HepG2 (cell line): ENCODE measurements around the gene ADAD2. TPM values are rescaled to one million over a fixed set of nuclear protein-coding genes. Genes with fewer than 3 reads are reported as not detected.
A peak's percentile ranks its signal among the peaks of the same experiment; 100 is the strongest.

Source experiments
- GABPA ChIP-seq, 2 experiments: IDR thresholded peaks; 2 replicates each; pipeline ENCODE4 v1.6.1; 2011 to 2016; ENCODE audit warnings: low read depth in 2 of 2, low read length in 1 of 2, missing biosample characterization in 1 of 2, missing genetic modification characterization in 1 of 2
- HOXA5 ChIP-seq: sonication (generic); formaldehyde crosslinking; IDR thresholded peaks from 2 replicates; pipeline ENCODE4 v1.4.0; 2020; ENCODE audit warnings: missing genetic modification reagents
- JUND ChIP-seq: sonication (generic); formaldehyde crosslinking; IDR thresholded peaks from 2 replicates; pipeline ENCODE4 v1.8.0; 2022; ENCODE audit warnings: mild to moderate bottlenecking, missing genetic modification reagents
- MXD4 ChIP-seq: IDR thresholded peaks from 2 replicates; pipeline ENCODE4 v1.6.1; 2016; ENCODE audit warnings: mild to moderate bottlenecking, missing biosample characterization, missing genetic modification reagents
- SP1 ChIP-seq, 2 experiments: fragments of 450-650 bp in 1 of 2; sonication (generic) in 1 of 2; formaldehyde crosslinking in 1 of 2; IDR thresholded peaks; 2 replicates each; pipeline versions ENCODE4 v1.4.0 to v1.6.1; 2016 to 2020; ENCODE audit warnings: missing genetic modification reagents in 1 of 2
- SP4 ChIP-seq: sonication (generic); formaldehyde crosslinking; IDR thresholded peaks from 2 replicates; pipeline ENCODE4 v1.8.1; 2023; ENCODE audit warnings: mild to moderate bottlenecking, missing genetic modification reagents
- ZNF383 ChIP-seq: sonication (generic); formaldehyde crosslinking; IDR thresholded peaks from 2 replicates; pipeline ENCODE4 v1.4.0; 2020; ENCODE audit warnings: missing genetic modification reagents, mild to moderate bottlenecking, borderline replicate concordance
- ZNF496 ChIP-seq: sonication (generic); formaldehyde crosslinking; IDR thresholded peaks from 2 replicates; pipeline ENCODE4 v1.8.1; 2023; ENCODE audit warnings: mild to moderate bottlenecking, moderate library complexity, missing genetic modification reagents; ENCODE audit not compliant: insufficient replicate concordance
- ZNF558 ChIP-seq: sonication (generic); formaldehyde crosslinking; IDR thresholded peaks from 2 replicates; pipeline ENCODE4 v1.9.0; 2022; ENCODE audit warnings: mild to moderate bottlenecking, missing genetic modification reagents, borderline replicate concordance
- ZNF564 ChIP-seq: sonication (generic); formaldehyde crosslinking; IDR thresholded peaks from 2 replicates; pipeline ENCODE4 v1.8.1; 2023; ENCODE audit warnings: mild to moderate bottlenecking, missing genetic modification reagents
- ZNF605 ChIP-seq: sonication (generic); formaldehyde crosslinking; IDR thresholded peaks from 2 replicates; pipeline ENCODE4 v1.8.0; 2022; ENCODE audit warnings: mild to moderate bottlenecking, missing genetic modification reagents
- ZNF615 ChIP-seq: sonication (generic); formaldehyde crosslinking; IDR thresholded peaks from 2 replicates; pipeline ENCODE4 v1.5.0; 2020; ENCODE audit warnings: mild to moderate bottlenecking, missing genetic modification reagents, borderline replicate concordance
- ZNF775 ChIP-seq: sonication (generic); formaldehyde crosslinking; IDR thresholded peaks from 2 replicates; pipeline ENCODE4 v1.4.0; 2020; ENCODE audit warnings: missing genetic modification reagents, mild to moderate bottlenecking, moderate library complexity, borderline replicate concordance
- ZNF788 ChIP-seq: sonication (generic); formaldehyde crosslinking; IDR thresholded peaks from 2 replicates; pipeline ENCODE4 v1.5.0; 2020; ENCODE audit warnings: mild to moderate bottlenecking, missing genetic modification reagents, borderline replicate concordance
- ZNF878 ChIP-seq: sonication (generic); formaldehyde crosslinking; IDR thresholded peaks from 2 replicates; pipeline ENCODE4 v1.8.1; 2023; ENCODE audit warnings: mild to moderate bottlenecking, missing genetic modification reagents, moderate library complexity
- polyA plus RNA-seq, 8 experiments: library from polyadenylated mRNA; depleted of rRNA in 3 of 8; stranded (reverse) in 7 of 8; unstranded in 1 of 8; fragments of >200 nt; fragmentation: Illumina TruSeq in 4 of 8; extraction: Trizol in 4 of 8; gene quantifications; 2 replicates each; pipeline versions ENCODE4 v1.2.1 to v1.2.3, GENCODE V29; 2011 to 2016; ENCODE audit warnings: low read depth in 4 of 8, missing spikeins in 1 of 8, mixed read lengths in 1 of 8; ENCODE audit not compliant: insufficient read depth in 1 of 8
- total RNA-seq, 5 experiments: library from RNA; depleted of rRNA; stranded (reverse); fragments of >200 nt; fragmentation: Illumina TruSeq; extraction: Trizol; gene quantifications; 2 replicates each; pipeline ENCODE4 v1.2.3, GENCODE V29; 2016; ENCODE audit warnings: low read depth in 1 of 5
- TF ChIP-seq, protein P1 (sequence below): sonication (generic); formaldehyde crosslinking; IDR thresholded peaks from 2 replicates; pipeline ENCODE4 v1.4.0; 2020; ENCODE audit warnings: missing genetic modification reagents, borderline replicate concordance
- TF ChIP-seq, protein P2 (sequence below): sonication (generic); formaldehyde crosslinking; IDR thresholded peaks from 2 replicates; pipeline ENCODE4 v1.4.0; 2020; ENCODE audit warnings: low read depth, mild to moderate bottlenecking, missing genetic modification reagents
- TF ChIP-seq, protein P3 (sequence below): sonication (generic); formaldehyde crosslinking; IDR thresholded peaks from 2 replicates; pipeline ENCODE4 v1.5.0; 2020; ENCODE audit warnings: missing genetic modification reagents
- TF ChIP-seq, protein P4 (sequence below): fragments of 450-650 bp; IDR thresholded peaks from 2 replicates; pipeline ENCODE4 v1.6.1; 2017

ADAD2 gene
- total and polyA plus RNA-seq, 2 of the 13 experiments (the other 11 are each of a cell fraction or from before 2014, with no cell fraction given) = not detected

DNA sequence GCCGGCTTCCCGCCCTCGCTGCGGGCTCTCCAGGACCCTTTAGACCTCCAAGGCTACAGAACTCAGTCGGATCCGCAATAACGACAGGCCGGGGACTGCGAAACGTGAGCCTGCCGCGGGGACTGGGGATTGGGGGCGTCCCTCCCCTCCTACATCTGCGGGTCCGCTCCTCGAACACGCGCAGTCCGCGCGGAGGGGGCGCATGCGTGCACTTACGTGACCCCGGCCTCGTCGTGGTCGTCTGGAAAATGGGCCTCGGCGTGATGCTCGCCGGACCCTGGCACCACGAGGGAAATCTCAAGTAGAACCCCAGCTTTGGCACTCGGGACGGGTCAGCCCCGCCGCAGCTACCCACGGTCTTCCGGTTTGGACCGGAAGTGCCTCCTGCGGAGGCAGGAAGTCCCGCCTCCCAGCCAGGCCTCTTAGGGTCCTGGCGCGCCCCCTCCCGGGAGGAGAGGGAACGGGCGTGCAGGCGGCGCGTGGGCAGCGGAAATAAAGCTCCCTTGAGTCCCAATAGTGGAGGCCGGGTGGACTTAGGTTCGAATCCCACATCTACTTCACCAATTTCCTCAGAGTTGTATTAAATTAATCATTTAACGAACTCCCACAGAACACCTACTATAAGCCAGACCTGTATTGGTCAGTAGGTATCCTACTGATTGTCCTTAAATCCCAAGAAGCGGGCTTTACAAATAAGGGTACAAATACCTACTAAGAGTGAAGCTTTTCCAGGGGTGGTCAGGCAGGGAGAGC lies 4.1 kb upstream of the ADAD2 start, which contains the start of gene TAF1C (continued):
- TF ChIP-seq SP1 (IDR thresholded peaks at IDR 0.05) = no peak
- TF ChIP-seq SP1 (CRISPR knock-in tag; IDR thresholded peaks at IDR 0.05) = no peak
- TF ChIP-seq MXD4 (CRISPR knock-in tag) = peak; percentile 93
- TF ChIP-seq ZNF383 (CRISPR knock-in tag) = 0 out of 2 replicates have a peak, but pooled peaks have one; percentile 33
- TF ChIP-seq ZNF564 (CRISPR knock-in tag) = no peak
- TF ChIP-seq HOXA5 (CRISPR knock-in tag) = peak; percentile 95
- peak; percentile 82; the same call in 1 of the 2 replicates for TF ChIP-seq ZNF788 (CRISPR knock-in tag)
- TF ChIP-seq, protein P1, sequence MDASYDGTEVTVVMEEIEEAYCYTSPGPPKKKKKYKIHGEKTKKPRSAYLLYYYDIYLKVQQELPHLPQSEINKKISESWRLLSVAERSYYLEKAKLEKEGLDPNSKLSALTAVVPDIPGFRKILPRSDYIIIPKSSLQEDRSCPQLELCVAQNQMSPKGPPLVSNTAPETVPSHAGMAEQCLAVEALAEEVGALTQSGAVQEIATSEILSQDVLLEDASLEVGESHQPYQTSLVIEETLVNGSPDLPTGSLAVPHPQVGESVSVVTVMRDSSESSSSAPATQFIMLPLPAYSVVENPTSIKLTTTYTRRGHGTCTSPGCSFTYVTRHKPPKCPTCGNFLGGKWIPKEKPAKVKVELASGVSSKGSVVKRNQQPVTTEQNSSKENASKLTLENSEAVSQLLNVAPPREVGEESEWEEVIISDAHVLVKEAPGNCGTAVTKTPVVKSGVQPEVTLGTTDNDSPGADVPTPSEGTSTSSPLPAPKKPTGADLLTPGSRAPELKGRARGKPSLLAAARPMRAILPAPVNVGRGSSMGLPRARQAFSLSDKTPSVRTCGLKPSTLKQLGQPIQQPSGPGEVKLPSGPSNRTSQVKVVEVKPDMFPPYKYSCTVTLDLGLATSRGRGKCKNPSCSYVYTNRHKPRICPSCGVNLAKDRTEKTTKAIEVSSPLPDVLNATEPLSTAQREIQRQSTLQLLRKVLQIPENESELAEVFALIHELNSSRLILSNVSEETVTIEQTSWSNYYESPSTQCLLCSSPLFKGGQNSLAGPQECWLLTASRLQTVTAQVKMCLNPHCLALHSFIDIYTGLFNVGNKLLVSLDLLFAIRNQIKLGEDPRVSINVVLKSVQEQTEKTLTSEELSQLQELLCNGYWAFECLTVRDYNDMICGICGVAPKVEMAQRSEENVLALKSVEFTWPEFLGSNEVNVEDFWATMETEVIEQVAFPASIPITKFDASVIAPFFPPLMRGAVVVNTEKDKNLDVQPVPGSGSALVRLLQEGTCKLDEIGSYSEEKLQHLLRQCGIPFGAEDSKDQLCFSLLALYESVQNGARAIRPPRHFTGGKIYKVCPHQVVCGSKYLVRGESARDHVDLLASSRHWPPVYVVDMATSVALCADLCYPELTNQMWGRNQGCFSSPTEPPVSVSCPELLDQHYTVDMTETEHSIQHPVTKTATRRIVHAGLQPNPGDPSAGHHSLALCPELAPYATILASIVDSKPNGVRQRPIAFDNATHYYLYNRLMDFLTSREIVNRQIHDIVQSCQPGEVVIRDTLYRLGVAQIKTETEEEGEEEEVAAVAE = peak; percentile 54; the same call in 1 of the 2 replicates
- TF ChIP-seq ZNF496 (CRISPR knock-in tag) = no peak
- 0 out of 2 replicates have a peak, but pooled peaks have one; percentile 76 for TF ChIP-seq ZNF615
- 0 out of 2 replicates have a peak, but pooled peaks have one; percentile 29 for TF ChIP-seq ZNF878
- TF ChIP-seq SP4 (CRISPR knock-in tag) = peak; percentile 76
- peak; percentile 85 for TF ChIP-seq ZNF605 (CRISPR knock-in tag)
- TF ChIP-seq, protein P2, sequence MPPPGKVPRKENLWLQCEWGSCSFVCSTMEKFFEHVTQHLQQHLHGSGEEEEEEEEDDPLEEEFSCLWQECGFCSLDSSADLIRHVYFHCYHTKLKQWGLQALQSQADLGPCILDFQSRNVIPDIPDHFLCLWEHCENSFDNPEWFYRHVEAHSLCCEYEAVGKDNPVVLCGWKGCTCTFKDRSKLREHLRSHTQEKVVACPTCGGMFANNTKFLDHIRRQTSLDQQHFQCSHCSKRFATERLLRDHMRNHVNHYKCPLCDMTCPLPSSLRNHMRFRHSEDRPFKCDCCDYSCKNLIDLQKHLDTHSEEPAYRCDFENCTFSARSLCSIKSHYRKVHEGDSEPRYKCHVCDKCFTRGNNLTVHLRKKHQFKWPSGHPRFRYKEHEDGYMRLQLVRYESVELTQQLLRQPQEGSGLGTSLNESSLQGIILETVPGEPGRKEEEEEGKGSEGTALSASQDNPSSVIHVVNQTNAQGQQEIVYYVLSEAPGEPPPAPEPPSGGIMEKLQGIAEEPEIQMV (CRISPR knock-in tag) = peak; percentile 62; the same call in 1 of the 2 replicates
- no peak for TF ChIP-seq ZNF775 (CRISPR knock-in tag)
- TF ChIP-seq ZNF558 (CRISPR knock-in tag) = peak; percentile 93; the same call in 1 of the 2 replicates
- TF ChIP-seq, protein P3, sequence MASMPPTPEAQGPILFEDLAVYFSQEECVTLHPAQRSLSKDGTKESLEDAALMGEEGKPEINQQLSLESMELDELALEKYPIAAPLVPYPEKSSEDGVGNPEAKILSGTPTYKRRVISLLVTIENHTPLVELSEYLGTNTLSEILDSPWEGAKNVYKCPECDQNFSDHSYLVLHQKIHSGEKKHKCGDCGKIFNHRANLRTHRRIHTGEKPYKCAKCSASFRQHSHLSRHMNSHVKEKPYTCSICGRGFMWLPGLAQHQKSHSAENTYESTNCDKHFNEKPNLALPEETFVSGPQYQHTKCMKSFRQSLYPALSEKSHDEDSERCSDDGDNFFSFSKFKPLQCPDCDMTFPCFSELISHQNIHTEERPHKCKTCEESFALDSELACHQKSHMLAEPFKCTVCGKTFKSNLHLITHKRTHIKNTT (CRISPR knock-in tag) = 0 out of 2 replicates have a peak, but pooled peaks have one; percentile 77
- TF ChIP-seq, protein P4, sequence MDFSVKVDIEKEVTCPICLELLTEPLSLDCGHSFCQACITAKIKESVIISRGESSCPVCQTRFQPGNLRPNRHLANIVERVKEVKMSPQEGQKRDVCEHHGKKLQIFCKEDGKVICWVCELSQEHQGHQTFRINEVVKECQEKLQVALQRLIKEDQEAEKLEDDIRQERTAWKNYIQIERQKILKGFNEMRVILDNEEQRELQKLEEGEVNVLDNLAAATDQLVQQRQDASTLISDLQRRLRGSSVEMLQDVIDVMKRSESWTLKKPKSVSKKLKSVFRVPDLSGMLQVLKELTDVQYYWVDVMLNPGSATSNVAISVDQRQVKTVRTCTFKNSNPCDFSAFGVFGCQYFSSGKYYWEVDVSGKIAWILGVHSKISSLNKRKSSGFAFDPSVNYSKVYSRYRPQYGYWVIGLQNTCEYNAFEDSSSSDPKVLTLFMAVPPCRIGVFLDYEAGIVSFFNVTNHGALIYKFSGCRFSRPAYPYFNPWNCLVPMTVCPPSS = no peak
- TF ChIP-seq JUND (CRISPR knock-in tag) = no peak
- TF ChIP-seq GABPA (IDR thresholded peaks at IDR 0.05; ENCODE audit: low read depth, low read length) = peak; percentile 96
- peak; percentile 100 for TF ChIP-seq GABPA (CRISPR knock-in tag; IDR thresholded peaks at IDR 0.05; ENCODE audit: low read depth)
